Tibial nerve (tissue), 4 donors: ENCODE data around the gene ZNF331.

ENCODE experiments used
- CTCF ChIP-seq, 5 experiments: fragments of 200-600 bp in 3 of 5; fragments of 450-650 bp in 2 of 5; sonication (generic) in 3 of 5; IDR thresholded peaks; one replicate each; pipeline ENCODE4 v1.5.1; 2016 to 2019; ENCODE audit warnings: antibody characterized with exemption in 5 of 5, mild to moderate bottlenecking in 3 of 5, moderate library complexity in 2 of 5
- EP300 ChIP-seq, 2 donors: sonication (generic); formaldehyde crosslinking; IDR thresholded peaks; one replicate each; pipeline ENCODE4 v1.6.1; 2017; ENCODE audit warnings: antibody characterized with exemption in 2 of 2, mild to moderate bottlenecking in 1 of 2
- POLR2A ChIP-seq, 2 donors: fragments of 450-650 bp; IDR thresholded peaks; one replicate each; pipeline ENCODE4 v1.6.1; 2017; ENCODE audit warnings: antibody characterized with exemption in 2 of 2, mild to moderate bottlenecking in 2 of 2, moderate library complexity in 2 of 2

GRCh38 chr19:53621885-53622740 lies 84.2 kb downstream of the ZNF331 start:
- TF ChIP-seq CTCF (IDR thresholded peaks at IDR 0.05) = no peak
- no peak for TF ChIP-seq POLR2A (IDR thresholded peaks at IDR 0.05)
- no peak for TF ChIP-seq EP300 (IDR thresholded peaks at IDR 0.05)
